GM21529 (cell line): Measurements from ENCODE around the gene ZSWIM6.

Experiments
- ATAC-seq: cut with Tn5 transposase; IDR thresholded peaks from one replicate; pipeline ENCODE4 v1.9.1; 2021; ENCODE audit not compliant: unreplicated experiment

The ZSWIM6 gene

GRCh38 chr5:61357745-61358144, 25.7 kb downstream of the ZSWIM6 start:
- no peak for ATAC-seq

GRCh38 chr5:61362796-61363368, 30.8 kb downstream of the ZSWIM6 start:
- ATAC-seq, result no peak

GRCh38 chr5:61363401-61364114, 31.5 kb downstream of the ZSWIM6 start:
- no peak for ATAC-seq

- no peak for ATAC-seq
Measured at GRCh38 chr5:61366497-61367240, 34.6 kb downstream of the ZSWIM6 start.

GRCh38 chr5:61370506-61370905, 38.4 kb downstream of the ZSWIM6 start:
- ATAC-seq, result no peak

GRCh38 chr5:61371474-61371873, 39.4 kb downstream of the ZSWIM6 start:
- ATAC-seq, result no peak

- no peak for ATAC-seq
Measured at GRCh38 chr5:61379677-61380076, 47.6 kb downstream of the ZSWIM6 start.

GRCh38 chr5:61381968-61382367, 49.9 kb downstream of the ZSWIM6 start:
- ATAC-seq, result no peak

GRCh38 chr5:61385627-61386026, 53.6 kb downstream of the ZSWIM6 start:
- ATAC-seq, result no peak

GRCh38 chr5:61386045-61386800, 54.2 kb downstream of the ZSWIM6 start:
- no peak for ATAC-seq

- no peak for ATAC-seq
Measured at GRCh38 chr5:61389609-61390008, 57.6 kb downstream of the ZSWIM6 start.

- ATAC-seq, result no peak
Measured at GRCh38 chr5:61394078-61394704, 62.1 kb downstream of the ZSWIM6 start.

- no peak for ATAC-seq
Measured at GRCh38 chr5:61394793-61395192, 62.7 kb downstream of the ZSWIM6 start.

GRCh38 chr5:61397238-61397637, 65.2 kb downstream of the ZSWIM6 start:
- ATAC-seq, result no peak

GRCh38 chr5:61397937-61398336, 65.9 kb downstream of the ZSWIM6 start:
- ATAC-seq, result no peak

- ATAC-seq, result no peak
Measured at GRCh38 chr5:61398440-61398839, 66.4 kb downstream of the ZSWIM6 start.

- no peak for ATAC-seq
Measured at GRCh38 chr5:61399679-61400078, 67.6 kb downstream of the ZSWIM6 start.

- no peak for ATAC-seq
Measured at GRCh38 chr5:61401726-61402125, 69.7 kb downstream of the ZSWIM6 start.

- no peak for ATAC-seq
Measured at GRCh38 chr5:61402244-61402823, 70.3 kb downstream of the ZSWIM6 start.
